Endothelial cell of hepatic sinusoid (primary cell): Measurements from ENCODE around the gene DAP.

ENCODE experiments used
- in situ Hi-C: cut with HindIII; loops from 2 replicates; pipeline ENCODE4 v1.10.0; 2017; ENCODE audit warnings: low sequenced_read_pairs

Gene DAP

DNA sequence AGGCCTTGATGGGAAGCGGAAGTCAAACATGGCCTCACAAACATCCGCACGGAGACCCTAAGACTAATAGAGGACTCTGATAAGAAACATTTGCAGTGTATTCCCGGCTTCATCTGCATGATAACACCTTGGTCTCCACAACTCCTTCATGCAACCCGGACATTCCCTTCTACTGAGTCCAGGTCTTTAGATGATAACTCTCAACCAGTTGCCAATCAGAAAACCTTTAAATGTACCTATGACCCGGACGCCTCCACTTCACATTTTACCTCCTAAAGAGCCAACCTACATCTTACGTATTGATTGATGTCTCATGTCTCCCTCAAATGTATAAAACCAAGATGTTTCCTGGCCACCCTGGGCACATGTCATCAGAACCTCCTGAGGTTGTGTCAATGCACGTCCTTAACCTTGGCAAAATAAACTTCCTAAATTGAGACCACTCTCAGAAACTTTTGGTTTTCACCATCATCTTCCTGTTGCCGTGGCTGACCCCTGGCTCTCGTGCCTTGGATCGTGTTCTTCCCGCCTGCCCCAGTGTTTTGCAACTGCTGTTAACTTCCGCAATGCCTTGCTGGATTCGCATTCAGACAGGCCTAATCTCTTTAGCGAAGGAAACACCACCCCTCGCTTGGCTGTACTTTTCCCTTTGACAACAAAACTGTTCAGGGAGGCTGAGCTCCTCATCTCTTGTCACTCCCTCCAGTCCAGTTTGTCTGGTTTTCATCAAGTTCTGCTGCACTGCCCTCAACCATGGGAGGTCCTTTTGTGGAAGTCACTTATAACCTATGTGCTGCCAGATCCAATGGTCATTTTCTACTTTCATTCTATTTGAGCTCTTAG, 1.1 kb upstream of the DAP start:
- in situ Hi-C loops = no loop called here

GRCh38 chr5:10760921-10761184, 181 bp downstream of the DAP start:
- in situ Hi-C loops = no loop called here

- in situ Hi-C loops = no loop called here
These were observed 726 bp downstream of the DAP start for GRCh38 chr5:10760096-10760920.

- in situ Hi-C loops = no loop called here
These were observed 1.9 kb downstream of the DAP start for GRCh38 chr5:10759111-10759510.

DNA sequence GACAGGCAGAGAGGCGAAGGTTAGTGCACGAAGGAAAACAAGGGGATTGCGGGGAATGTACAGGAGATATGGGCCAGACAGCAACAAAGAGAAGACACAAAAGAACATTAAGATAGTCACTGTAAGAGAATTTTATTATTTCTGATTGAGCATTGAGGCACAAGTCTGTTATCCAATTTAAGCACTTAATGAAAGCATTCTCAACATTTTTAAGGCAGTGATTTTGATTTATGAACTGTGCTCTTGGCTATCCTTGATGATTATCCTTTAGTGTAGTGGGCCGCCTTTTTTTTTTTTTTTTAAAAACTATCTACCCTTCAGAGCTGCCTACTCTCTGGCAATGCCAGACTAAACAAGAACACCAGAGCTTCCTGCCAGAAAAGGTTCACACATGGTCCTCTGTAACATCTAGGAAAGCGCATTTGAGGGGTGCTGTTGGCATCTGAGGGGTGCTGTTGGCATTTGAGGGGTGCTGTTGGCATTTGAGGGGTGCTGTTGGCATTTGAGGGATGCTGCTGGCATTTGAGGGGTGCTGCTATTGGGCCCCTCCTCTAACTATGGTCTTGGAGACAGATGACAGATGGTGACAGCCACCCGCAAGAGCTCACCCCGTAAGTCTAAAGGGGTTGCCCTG, 3.0 kb downstream of the DAP start:
- in situ Hi-C loops = no loop called here

DNA sequence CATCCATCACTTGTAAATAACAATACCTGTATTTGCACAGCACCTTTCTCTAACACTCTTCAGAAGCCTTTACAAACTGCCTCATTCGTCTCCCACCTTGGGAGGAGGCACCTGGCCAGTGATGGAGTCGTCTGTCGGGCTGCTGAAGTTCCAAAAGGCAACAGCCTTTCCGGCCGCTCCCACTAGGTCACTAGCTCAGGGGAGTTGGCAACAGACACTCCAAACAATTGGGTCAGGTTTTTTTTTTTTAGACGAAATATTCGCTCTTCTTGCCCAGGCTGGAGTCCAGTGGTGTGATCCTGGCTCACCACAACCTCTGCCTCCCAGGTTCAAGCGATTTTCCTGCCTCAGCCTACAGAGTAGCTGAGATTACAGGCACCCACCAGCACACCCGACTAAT, 4.0 kb downstream of the DAP start:
- in situ Hi-C loops = no loop called here

GRCh38 chr5:10756549-10756948, 4.5 kb downstream of the DAP start:
- in situ Hi-C loops = no loop called here

- in situ Hi-C loops = no loop called here
These were observed 7.9 kb downstream of the DAP start for GRCh38 chr5:10753178-10753577.

GRCh38 chr5:10752451-10752850, 8.6 kb downstream of the DAP start:
- in situ Hi-C loops = no loop called here

- in situ Hi-C loops = no loop called here
These were observed 10.1 kb downstream of the DAP start for GRCh38 chr5:10750909-10751308.

- in situ Hi-C loops = no loop called here
These were observed 13.1 kb downstream of the DAP start for GRCh38 chr5:10747678-10748622.

- in situ Hi-C loops = no loop called here
These were observed 14.3 kb downstream of the DAP start for GRCh38 chr5:10746711-10747110.

DNA sequence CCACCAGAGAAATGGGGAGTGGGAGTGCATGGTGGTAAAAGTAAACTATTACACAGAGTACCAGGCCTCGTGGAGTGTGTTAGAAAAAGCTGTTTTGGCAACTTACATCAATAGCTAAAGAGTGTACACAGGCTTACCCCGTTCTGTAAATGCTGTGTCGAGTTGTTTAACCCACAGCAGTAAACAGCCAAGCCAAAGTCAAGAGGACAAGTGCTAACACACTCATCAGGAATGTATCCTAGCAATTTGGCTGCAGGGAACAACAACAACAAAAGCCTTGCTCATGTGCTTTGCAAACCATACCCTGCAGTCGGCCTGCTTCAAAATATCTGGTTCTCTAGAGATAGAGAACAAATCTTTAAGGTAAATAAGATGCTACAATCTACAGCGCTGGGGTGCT, 15.9 kb downstream of the DAP start:
- in situ Hi-C loops = no loop called here

DNA sequence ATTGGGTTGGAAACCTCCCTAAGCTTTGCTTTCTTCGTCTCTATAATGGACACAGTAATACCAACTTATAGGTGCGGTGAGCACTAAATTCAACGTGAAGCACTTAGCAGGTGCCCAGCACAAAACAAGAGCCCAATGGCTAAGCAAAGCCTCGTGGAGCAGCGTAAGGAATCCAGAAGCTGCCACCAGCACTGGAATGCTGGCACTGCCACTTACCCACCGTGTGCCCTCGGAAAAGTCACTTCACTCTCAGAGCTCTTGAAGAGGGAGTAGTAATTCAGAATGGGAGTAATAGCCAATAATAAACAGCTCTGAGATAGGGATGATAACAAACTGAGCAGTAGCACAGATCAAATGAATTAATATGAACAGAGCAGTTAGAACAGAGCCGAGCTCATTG, 16.4 kb downstream of the DAP start:
- in situ Hi-C loops = no loop called here

DNA sequence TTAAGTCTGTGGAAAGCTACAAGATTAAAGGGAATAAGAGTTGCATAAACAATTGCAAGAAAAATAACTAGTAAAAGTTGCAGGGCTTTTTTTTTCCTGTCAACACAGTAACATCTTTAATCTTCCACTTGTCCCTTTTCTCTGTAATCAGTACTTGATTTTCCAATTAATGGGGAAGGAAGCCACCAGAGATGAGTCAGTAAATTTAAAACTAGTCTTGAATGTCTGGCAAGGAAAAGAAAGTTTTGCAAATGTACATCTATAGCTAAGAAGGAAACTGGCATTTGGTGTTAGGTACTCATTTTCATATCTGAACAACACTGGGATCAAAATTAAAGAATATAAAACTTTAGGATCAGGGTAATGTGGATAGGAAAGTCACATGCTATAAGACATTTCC, 17.1 kb downstream of the DAP start:
- in situ Hi-C loops = no loop called here

DNA sequence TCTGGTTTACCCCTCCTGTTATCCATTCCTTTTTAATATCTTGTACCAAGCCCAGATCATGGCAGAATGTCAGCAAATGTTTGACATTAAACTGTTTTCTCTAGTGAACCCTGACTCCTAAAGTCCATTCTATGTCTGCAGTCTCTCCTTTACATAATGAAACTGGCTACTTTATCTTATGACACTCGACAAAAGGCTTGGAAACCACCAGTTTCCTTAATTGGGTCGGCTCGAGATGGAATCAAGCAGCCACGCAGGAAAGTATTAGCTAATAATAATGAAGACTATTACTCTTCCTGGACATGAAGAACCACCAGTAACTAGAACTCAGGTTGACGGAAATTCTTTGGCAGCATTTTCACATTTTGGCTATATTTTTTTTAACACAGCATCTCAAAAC, 17.5 kb downstream of the DAP start:
- in situ Hi-C loops = no loop called here

GRCh38 chr5:10741661-10742060, 19.4 kb downstream of the DAP start:
- in situ Hi-C loops = no loop called here

- in situ Hi-C loops = no loop called here
These were observed 20.6 kb downstream of the DAP start for GRCh38 chr5:10740384-10740783.

DNA sequence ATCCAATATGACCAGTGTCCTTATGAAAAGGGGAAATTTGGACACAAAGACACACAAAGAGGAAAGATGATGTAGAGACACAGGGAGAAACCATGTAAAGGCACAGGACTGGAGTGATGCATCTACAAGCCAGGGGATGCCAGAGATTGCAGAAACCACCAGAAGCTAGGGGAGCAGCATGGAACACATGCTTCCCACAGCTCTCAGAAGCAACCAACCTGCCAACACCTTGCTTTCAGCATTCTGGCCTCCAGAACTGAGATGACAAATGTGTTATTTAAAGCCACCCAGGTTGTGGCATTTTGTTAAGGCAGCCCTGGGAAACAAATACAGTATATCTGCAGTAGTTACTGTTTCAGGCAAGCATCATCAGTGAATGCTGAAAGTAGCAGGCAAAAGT, 23.2 kb downstream of the DAP start:
- in situ Hi-C loops = no loop called here

DNA sequence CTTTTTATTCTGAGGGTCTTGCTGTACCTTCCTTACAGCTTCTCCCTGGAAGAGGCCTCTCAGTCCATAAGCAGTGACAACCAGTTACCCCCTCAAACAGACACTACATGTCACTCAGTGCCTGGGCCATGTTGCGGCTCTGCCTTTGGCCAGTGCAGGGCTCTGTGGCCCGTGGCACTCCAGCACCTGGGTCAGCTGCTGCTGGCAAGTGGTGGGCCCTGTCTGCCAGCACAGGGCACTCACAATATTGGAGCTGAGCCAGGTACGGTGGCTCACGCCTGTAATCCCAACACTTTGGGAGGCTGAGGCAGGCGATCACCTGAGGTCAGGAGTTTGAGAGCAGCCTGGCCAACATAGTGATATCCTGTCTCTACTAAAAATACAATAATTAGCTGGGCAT, 24.2 kb downstream of the DAP start:
- in situ Hi-C loops = no loop called here

- in situ Hi-C loops = no loop called here
These were observed 24.7 kb downstream of the DAP start for GRCh38 chr5:10736354-10736753.
